HL-60 (cell line): ENCODE results near the gene EPM2A.

ENCODE experiments used
- GABPA ChIP-seq: IDR thresholded peaks from 2 replicates; pipeline ENCODE4 v1.6.1; 2012; ENCODE audit warnings: low read depth
- POLR2AphosphoS5 ChIP-seq: IDR thresholded peaks from 2 replicates; pipeline ENCODE4 v1.6.1; 2012; ENCODE audit warnings: low read depth
- SPI1 ChIP-seq: IDR thresholded peaks from 2 replicates; pipeline ENCODE4 v1.6.1; 2012; ENCODE audit warnings: low read depth, mild to moderate bottlenecking, borderline replicate concordance
- TF ChIP-seq, protein P1 (sequence below): IDR thresholded peaks from one replicate; pipeline ENCODE4 v1.5.1; 2011; ENCODE audit warnings: low read length, control low read depth, inconsistent platforms; ENCODE audit not compliant: insufficient read depth

DNA sequence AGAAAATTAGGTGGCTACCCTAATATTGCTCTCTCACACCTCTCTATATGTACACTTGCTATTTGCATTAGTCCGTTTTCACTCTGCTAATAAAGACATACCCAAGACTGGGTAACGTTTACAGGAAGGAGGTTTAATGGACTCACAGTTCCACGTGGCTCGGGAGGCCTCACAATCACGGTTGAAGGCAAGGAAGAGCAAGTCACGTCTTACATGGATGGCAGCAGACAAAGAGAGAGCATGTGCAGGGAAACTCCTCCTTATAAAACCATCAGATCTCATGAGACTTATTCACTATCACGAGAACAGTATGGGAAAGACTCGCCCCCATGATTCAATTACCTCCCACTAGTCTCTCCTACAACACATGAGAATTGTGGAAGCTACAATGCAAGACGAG is 53.4 kb downstream of the EPM2A start:
- TF ChIP-seq, protein P1, sequence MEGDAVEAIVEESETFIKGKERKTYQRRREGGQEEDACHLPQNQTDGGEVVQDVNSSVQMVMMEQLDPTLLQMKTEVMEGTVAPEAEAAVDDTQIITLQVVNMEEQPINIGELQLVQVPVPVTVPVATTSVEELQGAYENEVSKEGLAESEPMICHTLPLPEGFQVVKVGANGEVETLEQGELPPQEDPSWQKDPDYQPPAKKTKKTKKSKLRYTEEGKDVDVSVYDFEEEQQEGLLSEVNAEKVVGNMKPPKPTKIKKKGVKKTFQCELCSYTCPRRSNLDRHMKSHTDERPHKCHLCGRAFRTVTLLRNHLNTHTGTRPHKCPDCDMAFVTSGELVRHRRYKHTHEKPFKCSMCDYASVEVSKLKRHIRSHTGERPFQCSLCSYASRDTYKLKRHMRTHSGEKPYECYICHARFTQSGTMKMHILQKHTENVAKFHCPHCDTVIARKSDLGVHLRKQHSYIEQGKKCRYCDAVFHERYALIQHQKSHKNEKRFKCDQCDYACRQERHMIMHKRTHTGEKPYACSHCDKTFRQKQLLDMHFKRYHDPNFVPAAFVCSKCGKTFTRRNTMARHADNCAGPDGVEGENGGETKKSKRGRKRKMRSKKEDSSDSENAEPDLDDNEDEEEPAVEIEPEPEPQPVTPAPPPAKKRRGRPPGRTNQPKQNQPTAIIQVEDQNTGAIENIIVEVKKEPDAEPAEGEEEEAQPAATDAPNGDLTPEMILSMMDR = no peak
- TF ChIP-seq GABPA (no peak), SPI1 (no peak), POLR2AphosphoS5 (no peak)
